GM21723 (cell line): Measurements from ENCODE around the gene ANAPC16.
"Not testable (repeated sequence)": the region's sequence is repeated elsewhere in the genome, so short reads cannot be mapped to it uniquely, and the experiment has no call there.

Experiments
- ATAC-seq: cut with Tn5 transposase; IDR thresholded peaks from one replicate; pipeline ENCODE4 v1.9.1; 2021; ENCODE audit warnings: mild to moderate bottlenecking, moderate library complexity; ENCODE audit not compliant: unreplicated experiment

ANAPC16 gene

DNA sequence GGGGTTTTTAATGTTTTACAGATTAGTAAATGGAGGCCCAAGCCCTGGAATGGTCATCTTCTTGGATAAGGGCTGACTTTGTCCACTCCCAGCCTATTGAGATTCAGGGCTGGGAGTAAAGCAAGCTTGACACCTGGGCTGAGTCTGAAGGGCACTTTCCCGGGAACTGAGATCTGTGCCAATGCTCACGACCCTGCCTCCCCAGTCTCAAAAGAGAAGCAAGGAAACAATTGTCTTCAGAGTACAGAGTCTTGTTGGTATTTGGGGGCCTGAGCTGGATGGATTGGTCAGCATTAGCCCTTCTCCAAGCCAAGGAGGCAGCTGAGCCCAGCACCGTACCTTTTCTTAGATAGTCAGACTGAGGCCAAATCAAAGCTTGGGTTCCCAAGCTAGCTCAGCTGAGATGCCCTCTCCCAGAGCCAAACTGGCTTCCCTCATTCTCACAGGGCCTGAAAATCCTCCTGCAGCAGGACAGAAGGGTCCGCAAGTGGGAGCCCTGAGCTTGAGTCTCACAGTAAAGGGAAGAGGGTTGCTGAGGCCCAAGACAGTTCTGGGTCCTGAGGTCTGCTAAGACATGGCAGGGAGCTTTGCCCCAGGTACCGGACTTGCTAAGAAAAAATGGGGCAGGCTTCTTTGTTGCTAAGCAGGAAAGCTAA lies 61.7 kb downstream of the ANAPC16 start:
- ATAC-seq = no peak

GRCh38 chr10:72277996-72278667 lies 62.3 kb downstream of the ANAPC16 start:
- no peak for ATAC-seq

GRCh38 chr10:72278668-72279393 lies 63.0 kb downstream of the ANAPC16 start:
- ATAC-seq = no peak

- not testable (repeated sequence) for ATAC-seq
Observed at GRCh38 chr10:72279587-72279986, 63.8 kb downstream of the ANAPC16 start.

DNA sequence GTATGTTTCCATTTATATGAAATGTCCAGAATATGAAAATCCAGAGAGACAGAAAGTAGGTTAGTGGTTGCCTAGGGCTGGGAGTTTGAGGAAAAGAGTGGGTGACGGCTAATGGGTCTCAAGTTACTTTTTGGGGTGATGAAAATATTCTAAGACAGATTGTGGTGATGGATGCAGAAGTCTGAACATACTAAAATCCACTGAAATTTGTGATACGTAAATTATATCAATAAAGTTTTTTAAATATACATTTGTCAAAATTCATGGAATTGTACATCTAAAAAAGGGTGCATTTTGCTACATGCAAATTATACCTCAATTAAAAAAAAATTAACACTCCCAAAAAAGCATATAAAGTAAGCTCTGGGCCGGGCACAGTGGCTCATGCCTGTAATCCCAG lies 67.3 kb downstream of the ANAPC16 start:
- no peak for ATAC-seq
